GM19455 (cell line): Measurements from ENCODE around the gene HELB.

Experiments
- ATAC-seq: cut with Tn5 transposase; IDR thresholded peaks from one replicate; pipeline ENCODE4 v1.9.1; 2021; ENCODE audit not compliant: unreplicated experiment

Gene HELB

DNA sequence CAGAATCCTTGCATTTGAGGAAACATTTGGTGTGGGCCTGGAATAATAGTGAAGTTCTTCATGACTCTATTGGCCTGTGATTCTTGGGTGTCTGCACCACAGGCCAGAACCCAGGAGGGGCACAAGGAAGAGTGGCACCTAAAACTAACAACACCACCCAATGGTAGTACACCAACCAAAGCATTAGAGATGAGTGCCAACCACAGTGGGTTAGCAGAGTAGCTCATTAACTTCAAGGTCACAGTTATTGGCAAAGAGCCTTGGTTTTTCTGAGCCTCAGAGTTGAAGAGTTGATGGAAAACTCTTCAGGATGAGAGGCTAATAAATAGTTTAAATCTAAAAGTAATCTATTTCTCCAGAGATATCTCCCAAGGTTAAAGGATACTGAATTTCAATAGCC, 57.0 kb downstream of the HELB start:
- ATAC-seq, result no peak

DNA sequence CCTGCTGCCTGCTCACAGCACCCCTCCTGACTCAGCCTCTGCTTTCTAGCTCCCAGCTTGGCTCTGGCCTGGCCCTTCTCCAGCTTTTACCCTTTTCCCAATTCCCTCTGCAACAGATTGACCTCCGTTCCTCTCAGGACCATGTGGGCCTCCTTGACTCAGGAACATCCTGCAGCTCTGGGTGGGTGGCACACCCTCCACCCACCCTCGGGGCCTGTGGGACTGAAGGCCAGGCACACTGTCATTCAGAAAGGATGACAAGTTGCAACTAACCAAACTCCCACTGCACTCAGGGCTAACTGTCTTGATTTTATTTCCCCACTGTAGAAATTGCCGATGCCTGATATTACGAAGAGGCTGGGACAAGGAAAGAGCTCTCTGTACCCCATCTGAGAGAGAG, 59.4 kb downstream of the HELB start:
- ATAC-seq, result no peak

DNA sequence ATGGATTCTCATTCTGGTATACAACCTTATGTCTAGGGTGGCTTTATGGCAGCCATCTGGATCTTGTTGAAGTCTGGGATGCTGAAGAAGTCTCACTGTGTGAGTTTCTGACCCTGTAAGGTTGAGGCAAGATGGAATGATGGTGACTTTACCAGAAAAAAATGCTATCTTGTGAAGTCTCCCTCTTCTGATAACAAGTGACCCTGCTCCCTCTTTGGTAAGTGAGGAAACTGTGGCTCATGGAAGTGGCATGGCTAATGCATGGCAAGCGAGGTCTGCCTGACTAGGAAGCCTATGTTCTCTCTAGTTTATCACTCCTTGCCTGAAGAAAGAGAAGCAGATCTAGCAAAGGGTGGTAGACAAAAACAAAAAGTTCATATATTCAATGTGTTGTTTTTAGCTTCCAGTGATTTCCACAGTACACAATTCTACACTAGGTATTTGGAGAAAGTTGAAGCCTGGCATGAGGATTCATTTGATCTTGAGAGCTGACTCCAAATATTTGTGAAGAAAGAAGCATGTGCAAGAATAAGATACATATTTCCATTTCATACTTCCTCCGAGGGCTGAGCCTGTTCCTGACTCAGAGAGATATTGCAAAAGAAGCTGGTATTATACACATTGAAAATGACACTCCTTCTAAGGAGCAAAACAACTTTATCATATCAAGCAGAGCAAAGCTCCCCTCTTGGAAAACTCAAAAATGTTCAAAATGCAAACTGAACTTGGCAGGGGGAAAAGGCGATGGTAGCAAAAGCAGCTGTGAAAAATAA, 63.6 kb downstream of the HELB start:
- no peak for ATAC-seq

DNA sequence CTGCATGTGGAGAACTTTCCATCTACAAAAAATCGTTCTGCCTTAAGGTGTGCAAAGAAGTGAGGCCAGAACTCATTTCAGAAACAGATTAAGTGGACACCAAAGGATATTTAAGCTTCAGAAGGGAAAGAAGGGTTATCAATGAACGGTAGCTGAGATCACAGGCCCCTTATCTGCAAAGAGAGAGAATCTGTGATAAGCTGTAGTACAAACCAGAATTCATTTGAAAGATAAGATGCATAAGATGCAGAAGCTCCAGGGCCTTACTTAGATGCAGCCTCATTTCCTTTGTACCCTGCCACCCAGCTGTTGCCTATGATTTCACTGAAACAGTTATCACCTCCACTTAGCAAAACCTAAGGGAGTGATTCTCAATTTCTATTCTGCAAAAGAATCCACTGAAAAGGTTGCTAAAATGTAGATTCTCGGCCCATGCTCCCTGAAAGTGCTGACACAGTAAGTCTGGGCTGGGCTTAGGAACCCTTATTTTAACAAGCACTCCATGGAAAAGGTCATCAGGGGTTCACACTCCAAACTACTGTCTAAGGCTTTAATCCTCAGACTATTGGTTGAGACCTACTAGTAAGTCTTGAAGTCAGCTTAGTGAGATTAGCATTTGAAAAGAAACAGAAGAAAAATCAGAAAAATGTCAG, 64.8 kb downstream of the HELB start:
- no peak for ATAC-seq

DNA sequence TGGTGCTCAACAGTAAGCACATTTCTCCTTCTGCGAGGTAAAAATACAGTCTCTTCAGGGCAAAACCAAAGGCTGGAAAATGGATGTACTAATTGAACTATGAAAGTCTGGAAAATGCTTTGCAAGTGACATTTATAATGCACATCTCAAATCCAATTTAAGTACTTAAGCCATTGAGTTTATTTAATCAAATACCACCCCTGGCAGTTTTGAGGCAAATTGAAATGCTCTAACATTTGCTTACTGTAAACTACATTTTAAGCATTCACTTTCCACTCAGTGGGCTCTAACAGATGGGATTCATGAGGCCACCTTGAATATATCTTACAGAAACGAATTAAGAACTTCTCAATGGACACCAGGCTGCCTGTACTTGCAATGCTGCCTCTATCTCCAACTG, 69.7 kb downstream of the HELB start:
- ATAC-seq, result no peak

DNA sequence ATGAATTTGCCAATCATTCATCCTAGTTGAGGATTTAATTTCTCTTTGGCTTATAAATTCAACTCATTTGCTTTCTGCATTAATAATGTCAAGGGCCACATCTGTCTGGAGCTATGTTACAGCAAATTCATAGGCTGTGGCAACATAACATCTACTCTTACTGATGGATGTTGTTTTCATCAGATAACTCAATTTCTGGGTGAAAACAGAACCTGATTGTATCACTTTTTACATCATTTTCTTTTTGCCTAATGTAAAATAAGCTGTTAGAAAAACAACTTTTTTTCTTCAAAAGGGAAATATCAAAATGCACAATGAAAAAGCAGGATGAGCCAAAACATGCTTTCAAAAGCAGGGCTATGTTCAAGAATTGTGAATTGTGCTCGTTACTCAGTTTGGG, 73.3 kb downstream of the HELB start:
- no peak for ATAC-seq

DNA sequence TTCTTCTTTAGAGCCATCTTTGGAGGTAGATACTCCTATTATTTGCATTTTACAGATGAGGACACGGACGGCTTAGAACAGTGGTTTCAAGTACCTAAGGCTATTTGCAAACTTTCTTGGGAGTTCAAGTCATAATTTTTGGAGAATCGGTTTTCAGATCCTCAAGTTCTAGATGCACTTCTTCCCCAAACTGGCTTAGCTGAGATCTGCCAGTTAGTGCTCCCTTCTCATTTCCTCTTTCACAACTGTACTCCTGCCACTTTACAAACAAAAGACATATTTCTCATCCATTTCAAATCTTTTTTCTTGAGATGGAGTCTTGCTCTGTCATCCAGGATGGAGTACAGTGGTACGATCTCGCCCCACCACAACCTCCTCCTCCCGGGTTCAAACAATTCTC, 77.3 kb downstream of the HELB start:
- no peak for ATAC-seq

DNA sequence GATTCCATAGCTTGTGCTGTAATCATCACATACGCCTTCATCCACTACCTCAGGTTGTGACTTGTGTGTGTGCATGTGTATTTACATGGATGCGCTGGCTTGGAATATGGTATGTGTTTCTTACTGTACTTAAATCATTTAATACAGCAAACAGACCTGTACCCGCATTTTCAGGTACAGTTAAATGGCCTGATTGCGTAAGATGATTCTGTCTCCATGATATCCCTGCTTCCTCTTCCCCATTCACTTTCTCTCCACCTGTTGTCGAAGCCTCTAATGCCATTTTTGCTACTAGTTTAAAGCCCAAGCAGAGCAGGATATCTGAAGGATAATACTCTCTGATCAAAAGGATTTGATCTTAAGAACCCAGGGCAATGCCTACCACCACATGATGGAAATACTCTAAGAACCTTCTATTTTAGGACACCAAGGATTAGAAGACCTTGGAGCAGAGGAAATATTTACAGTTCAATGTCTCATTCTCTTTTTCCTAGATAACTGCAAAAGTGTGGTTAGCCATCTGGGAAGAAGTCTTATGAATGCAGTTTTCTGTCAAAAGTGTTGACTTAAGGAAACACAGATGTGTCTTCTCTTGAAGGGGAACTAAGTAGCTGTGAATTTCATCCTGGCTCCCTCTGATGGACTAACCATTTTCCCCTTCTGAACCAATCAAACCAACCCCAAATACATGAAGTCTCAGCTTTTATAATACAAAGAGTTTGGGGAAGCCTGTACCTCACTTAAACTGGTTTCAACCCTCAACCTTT, 78.7 kb downstream of the HELB start:
- ATAC-seq, result no peak

DNA sequence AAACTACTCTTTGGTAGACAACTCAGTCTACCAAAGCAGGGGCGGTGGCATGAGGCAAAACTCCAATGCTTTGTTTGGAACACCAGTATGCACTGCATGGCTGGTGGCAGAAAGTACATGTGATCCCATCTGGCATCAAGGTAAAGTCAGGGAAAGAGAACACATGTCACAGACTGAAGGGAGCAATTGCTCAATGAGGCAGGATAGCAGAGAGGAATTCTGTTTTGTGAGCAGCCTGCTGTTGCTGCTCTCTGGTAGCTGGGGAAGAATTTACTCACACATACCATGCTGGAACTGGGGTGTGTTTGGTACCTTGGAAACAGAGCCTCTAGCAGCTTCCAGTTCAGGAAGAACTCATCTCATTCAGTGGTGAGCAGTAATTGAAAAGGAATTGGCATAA, 84.8 kb downstream of the HELB start:
- ATAC-seq, result no peak
